Skeletal muscle cell (primary cell): ENCODE data around the gene NFKB2.

Experiments used
- DNase-seq: peaks from one replicate; pipeline ENCODE4 v3.0.0-alpha.2; 2010; ENCODE audit warnings: low read depth
- H3K4me3 ChIP-seq: 2 replicates; pipeline ENCODE4 v1.5.1; 2011; ENCODE audit warnings: low read depth, mild to moderate bottlenecking, control low read depth, low read length, moderate library complexity

Gene NFKB2

GRCh38 chr10:102395400-102396316 is at the start of gene NFKB2:
TSS of gene NFKB2 (plus strand) at chr10:102395705. CDS start at chr10:102395960, 255 bp downstream.
- peak within 1 kb of the TSS; percentile 54 for H3K4me3 ChIP-seq
- DNase-seq = no peak

GRCh38 chr10:102347236-102347828 is 48.2 kb upstream of the NFKB2 start:
- no peak overlapping the region for H3K4me3 ChIP-seq
- DNase-seq = no peak

- no peak for DNase-seq
- H3K4me3 ChIP-seq = no peak overlapping the region
Measured at GRCh38 chr10:102352066-102352715, 43.3 kb upstream of the NFKB2 start.

GRCh38 chr10:102354451-102354850 is 41.1 kb upstream of the NFKB2 start:
- H3K4me3 ChIP-seq = no peak overlapping the region
- no peak for DNase-seq

GRCh38 chr10:102358712-102359382 is 36.7 kb upstream of the NFKB2 start:
- H3K4me3 ChIP-seq = no peak overlapping the region
- no peak for DNase-seq

- no peak overlapping the region for H3K4me3 ChIP-seq
- no peak for DNase-seq
Measured at GRCh38 chr10:102367441-102367840, 28.1 kb upstream of the NFKB2 start.

GRCh38 chr10:102368077-102368476 is 27.4 kb upstream of the NFKB2 start:
- no peak for DNase-seq

GRCh38 chr10:102371295-102371694 is 24.2 kb upstream of the NFKB2 start:
- no peak overlapping the region for H3K4me3 ChIP-seq
- DNase-seq = no peak

More at GRCh38 chr10:102368077-102368476, 27.4 kb upstream of the NFKB2 start:
- H3K4me3 ChIP-seq = no peak overlapping the region

GRCh38 chr10:102375250-102375649 is 20.3 kb upstream of the NFKB2 start:
- no peak overlapping the region for H3K4me3 ChIP-seq
- DNase-seq = no peak

GRCh38 chr10:102375867-102376266 is 19.6 kb upstream of the NFKB2 start:
- no peak for DNase-seq

GRCh38 chr10:102376901-102377300 is 18.6 kb upstream of the NFKB2 start:
- DNase-seq = no peak

More at GRCh38 chr10:102375867-102376266, 19.6 kb upstream of the NFKB2 start:
- H3K4me3 ChIP-seq = no peak overlapping the region

GRCh38 chr10:102379383-102379782 is 16.1 kb upstream of the NFKB2 start:
- no peak for DNase-seq
- no peak overlapping the region for H3K4me3 ChIP-seq

More at GRCh38 chr10:102376901-102377300, 18.6 kb upstream of the NFKB2 start:
- H3K4me3 ChIP-seq = no peak overlapping the region

- DNase-seq = no peak
- no peak overlapping the region for H3K4me3 ChIP-seq
Measured at GRCh38 chr10:102381983-102382382, 13.5 kb upstream of the NFKB2 start.

- no peak for DNase-seq
- H3K4me3 ChIP-seq = no peak overlapping the region
Measured at GRCh38 chr10:102382871-102383270, 12.6 kb upstream of the NFKB2 start.

GRCh38 chr10:102384053-102384452 is 11.5 kb upstream of the NFKB2 start:
- no peak for DNase-seq
- no peak overlapping the region for H3K4me3 ChIP-seq

- H3K4me3 ChIP-seq = no peak overlapping the region
- DNase-seq = peak; percentile 26
Measured at GRCh38 chr10:102384606-102385429, 10.7 kb upstream of the NFKB2 start.

GRCh38 chr10:102389894-102390293 is 5.6 kb upstream of the NFKB2 start:
- H3K4me3 ChIP-seq = no peak overlapping the region

GRCh38 chr10:102392306-102392705 is 3.2 kb upstream of the NFKB2 start:
- no peak overlapping the region for H3K4me3 ChIP-seq

More at GRCh38 chr10:102389894-102390293, 5.6 kb upstream of the NFKB2 start:
- no peak for DNase-seq

More at GRCh38 chr10:102392306-102392705, 3.2 kb upstream of the NFKB2 start:
- DNase-seq = no peak
